Neural cell (in vitro differentiated cells): ENCODE measurements around the gene HLCS. TPM values are rescaled to one million over a fixed set of nuclear protein-coding genes. Genes with fewer than 3 reads are reported as not detected.

Source experiments
- H2AFZ ChIP-seq: fragments of 200-600, 300-800 bp; sonication (generic), shearing (Covaris generic); 2 replicates; pipeline ENCODE4 v1.6.0; 2014; ENCODE audit warnings: low read depth, mild to moderate bottlenecking, antibody characterized with exemption, low read length, moderate library complexity
- H3F3A ChIP-seq: fragments of 200-600 bp; shearing (Covaris generic); 2 replicates; pipeline ENCODE4 v1.6.1; 2016; ENCODE audit warnings: mild to moderate bottlenecking, moderate library complexity, mixed read lengths, antibody characterized with exemption, low read length; ENCODE audit not compliant: insufficient read depth, poor library complexity, severe bottlenecking
- H3K27ac ChIP-seq: fragments of 200-600, 300-800 bp; sonication (generic), shearing (Covaris generic); 2 replicates; pipeline ENCODE4 v1.5.1; 2014; ENCODE audit warnings: mild to moderate bottlenecking, low read length, moderate library complexity
- H3K27me3 ChIP-seq: fragments of 300-800, 200-600 bp; sonication (generic), shearing (Covaris generic); 2 replicates; pipeline ENCODE4 v1.6.0; 2014; ENCODE audit warnings: mild to moderate bottlenecking, low read depth, low read length, moderate library complexity; ENCODE audit not compliant: insufficient read depth
- H3K36me3 ChIP-seq: fragments of 300-800, 200-600 bp; sonication (generic), shearing (Covaris generic); 2 replicates; pipeline ENCODE4 v1.5.1; 2014; ENCODE audit warnings: mild to moderate bottlenecking, antibody characterized with exemption, low read length, moderate library complexity; ENCODE audit not compliant: insufficient read depth
- H3K4me2 ChIP-seq: fragments of 300-800, 200-600 bp; sonication (generic), shearing (Covaris generic); 2 replicates; pipeline ENCODE4 v1.6.0; 2014; ENCODE audit warnings: mild to moderate bottlenecking, low read length
- H3K4me3 ChIP-seq: fragments of 300-800, 200-600 bp; sonication (generic), shearing (Covaris generic); 2 replicates; pipeline ENCODE4 v1.5.1; 2014; ENCODE audit warnings: mild to moderate bottlenecking, low read length, moderate library complexity
- H3K79me2 ChIP-seq: fragments of 200-600 bp; shearing (Covaris generic); replicated peaks from 2 replicates; pipeline ENCODE4 v1.6.0; 2014; ENCODE audit warnings: mild to moderate bottlenecking, low read length, moderate library complexity; ENCODE audit not compliant: insufficient read depth
- H3K9ac ChIP-seq: fragments of 300-800, 200-600 bp; sonication (generic), shearing (Covaris generic); 2 replicates; pipeline ENCODE4 v1.6.1; 2016; ENCODE audit warnings: mild to moderate bottlenecking, low read length, mixed read lengths
- H3K9me2 ChIP-seq: fragments of 200-600 bp; shearing (Covaris generic); 2 replicates; pipeline ENCODE4 v1.6.1; 2016; ENCODE audit warnings: mild to moderate bottlenecking, low read length, mixed read lengths; ENCODE audit not compliant: insufficient read depth
- H3K9me3 ChIP-seq: fragments of 200-600, 300-800 bp; sonication (generic), shearing (Covaris generic); 2 replicates; pipeline ENCODE4 v1.6.1; 2016; ENCODE audit warnings: mild to moderate bottlenecking, mixed run types, low read length, moderate library complexity, mixed read lengths
- H4K20me1 ChIP-seq: fragments of 200-600 bp; shearing (Covaris generic); 2 replicates; pipeline ENCODE4 v1.6.1; 2016; ENCODE audit warnings: mild to moderate bottlenecking, mixed run types; ENCODE audit not compliant: insufficient read depth
- EP300 ChIP-seq: fragments of 450-650 bp; conservative IDR thresholded peaks from 2 replicates; pipeline ENCODE4 v1.6.1; 2014; ENCODE audit warnings: antibody characterized with exemption, mild to moderate bottlenecking, moderate library complexity; ENCODE audit not compliant: poor library complexity, severe bottlenecking
- EZH2 ChIP-seq: fragments of 200-600, 300-800 bp; shearing (Covaris generic), sonication (generic); IDR thresholded peaks from 2 replicates; pipeline ENCODE4 v1.6.1; 2014; ENCODE audit warnings: antibody characterized with exemption, low read length, borderline replicate concordance, mild to moderate bottlenecking; ENCODE audit not compliant: insufficient read depth, poor library complexity, severe bottlenecking
- MXI1 ChIP-seq: fragments of 450-650 bp; conservative IDR thresholded peaks from 2 replicates; pipeline ENCODE4 v1.6.1; 2014; ENCODE audit warnings: antibody characterized with exemption, mild to moderate bottlenecking; ENCODE audit not compliant: poor library complexity, severe bottlenecking
- POLR2AphosphoS5 ChIP-seq: IDR thresholded peaks from 2 replicates; pipeline ENCODE4 v1.6.1; 2012
- RAD21 ChIP-seq: fragments of 450-650 bp; conservative IDR thresholded peaks from 2 replicates; pipeline ENCODE4 v1.6.1; 2014; ENCODE audit warnings: antibody characterized with exemption, mild to moderate bottlenecking, moderate library complexity
- SMC3 ChIP-seq: fragments of 450-650 bp; conservative IDR thresholded peaks from 2 replicates; pipeline ENCODE4 v1.6.1; 2014; ENCODE audit warnings: antibody characterized with exemption, mild to moderate bottlenecking, moderate library complexity; ENCODE audit not compliant: poor library complexity
- TAF1 ChIP-seq: IDR thresholded peaks from 2 replicates; pipeline ENCODE4 v1.6.1; 2012; ENCODE audit warnings: low read depth
- polyA minus RNA-seq: library from RNA; depleted of rRNA, polyadenylated mRNA; stranded (reverse); fragments of >200 nt; gene quantifications from 2 replicates; pipeline ENCODE4 v1.2.3, GENCODE V29; 2014
- polyA plus RNA-seq: library from polyadenylated mRNA; depleted of rRNA; stranded (reverse); fragments of >200 nt; gene quantifications from 2 replicates; pipeline ENCODE4 v1.2.3, GENCODE V29; 2014
- TF ChIP-seq, protein P1 (sequence below): IDR thresholded peaks from 2 replicates; pipeline ENCODE4 v1.6.1; 2012; ENCODE audit warnings: borderline replicate concordance
- TF ChIP-seq, protein P2 (sequence below): fragments of 450-650 bp; IDR thresholded peaks from 2 replicates; pipeline ENCODE4 v1.5.1; 2014; ENCODE audit warnings: antibody characterized with exemption, mild to moderate bottlenecking, moderate library complexity; ENCODE audit not compliant: poor library complexity, severe bottlenecking

Gene HLCS
- polyA plus RNA-seq (11.5 and 12.1 TPM in 2 replicates), polyA minus RNA-seq (30.7 and 41.8 TPM in 2 replicates)

- Histone ChIP-seq H4K20me1 (no peaks in the 10 kb centered on the region), H3K36me3 (no peaks in the 10 kb centered on the region), H3K79me2 (no peaks in the 10 kb centered on the region), H3F3A (peaks cover 5% of the 10 kb centered on the region), H3K4me2 (peak within 1 kb of the TSS; percentile 67), H3K4me3 (peak within 1 kb of the TSS; percentile 75), H3K9me3 (no peaks in the 10 kb centered on the region), H3K9me2 (no peaks in the 10 kb centered on the region), H3K27ac (peak within 1 kb of the TSS; percentile 58), H3K27me3 (no peaks in the 10 kb centered on the region), H2AFZ (peak within 1 kb of the TSS; percentile 51), H3K9ac (peak within 1 kb of the TSS; percentile 77)
- TF ChIP-seq EZH2 (no peak), POLR2AphosphoS5 (peak; percentile 53), RAD21 (peak; percentile 44), MXI1 (peak; percentile 55), SMC3 (peak; percentile 49), TAF1 (no peak), EP300 (no peak)
- TF ChIP-seq, protein P1, sequence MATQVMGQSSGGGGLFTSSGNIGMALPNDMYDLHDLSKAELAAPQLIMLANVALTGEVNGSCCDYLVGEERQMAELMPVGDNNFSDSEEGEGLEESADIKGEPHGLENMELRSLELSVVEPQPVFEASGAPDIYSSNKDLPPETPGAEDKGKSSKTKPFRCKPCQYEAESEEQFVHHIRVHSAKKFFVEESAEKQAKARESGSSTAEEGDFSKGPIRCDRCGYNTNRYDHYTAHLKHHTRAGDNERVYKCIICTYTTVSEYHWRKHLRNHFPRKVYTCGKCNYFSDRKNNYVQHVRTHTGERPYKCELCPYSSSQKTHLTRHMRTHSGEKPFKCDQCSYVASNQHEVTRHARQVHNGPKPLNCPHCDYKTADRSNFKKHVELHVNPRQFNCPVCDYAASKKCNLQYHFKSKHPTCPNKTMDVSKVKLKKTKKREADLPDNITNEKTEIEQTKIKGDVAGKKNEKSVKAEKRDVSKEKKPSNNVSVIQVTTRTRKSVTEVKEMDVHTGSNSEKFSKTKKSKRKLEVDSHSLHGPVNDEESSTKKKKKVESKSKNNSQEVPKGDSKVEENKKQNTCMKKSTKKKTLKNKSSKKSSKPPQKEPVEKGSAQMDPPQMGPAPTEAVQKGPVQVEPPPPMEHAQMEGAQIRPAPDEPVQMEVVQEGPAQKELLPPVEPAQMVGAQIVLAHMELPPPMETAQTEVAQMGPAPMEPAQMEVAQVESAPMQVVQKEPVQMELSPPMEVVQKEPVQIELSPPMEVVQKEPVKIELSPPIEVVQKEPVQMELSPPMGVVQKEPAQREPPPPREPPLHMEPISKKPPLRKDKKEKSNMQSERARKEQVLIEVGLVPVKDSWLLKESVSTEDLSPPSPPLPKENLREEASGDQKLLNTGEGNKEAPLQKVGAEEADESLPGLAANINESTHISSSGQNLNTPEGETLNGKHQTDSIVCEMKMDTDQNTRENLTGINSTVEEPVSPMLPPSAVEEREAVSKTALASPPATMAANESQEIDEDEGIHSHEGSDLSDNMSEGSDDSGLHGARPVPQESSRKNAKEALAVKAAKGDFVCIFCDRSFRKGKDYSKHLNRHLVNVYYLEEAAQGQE, result no peak
- TF ChIP-seq, protein P2, sequence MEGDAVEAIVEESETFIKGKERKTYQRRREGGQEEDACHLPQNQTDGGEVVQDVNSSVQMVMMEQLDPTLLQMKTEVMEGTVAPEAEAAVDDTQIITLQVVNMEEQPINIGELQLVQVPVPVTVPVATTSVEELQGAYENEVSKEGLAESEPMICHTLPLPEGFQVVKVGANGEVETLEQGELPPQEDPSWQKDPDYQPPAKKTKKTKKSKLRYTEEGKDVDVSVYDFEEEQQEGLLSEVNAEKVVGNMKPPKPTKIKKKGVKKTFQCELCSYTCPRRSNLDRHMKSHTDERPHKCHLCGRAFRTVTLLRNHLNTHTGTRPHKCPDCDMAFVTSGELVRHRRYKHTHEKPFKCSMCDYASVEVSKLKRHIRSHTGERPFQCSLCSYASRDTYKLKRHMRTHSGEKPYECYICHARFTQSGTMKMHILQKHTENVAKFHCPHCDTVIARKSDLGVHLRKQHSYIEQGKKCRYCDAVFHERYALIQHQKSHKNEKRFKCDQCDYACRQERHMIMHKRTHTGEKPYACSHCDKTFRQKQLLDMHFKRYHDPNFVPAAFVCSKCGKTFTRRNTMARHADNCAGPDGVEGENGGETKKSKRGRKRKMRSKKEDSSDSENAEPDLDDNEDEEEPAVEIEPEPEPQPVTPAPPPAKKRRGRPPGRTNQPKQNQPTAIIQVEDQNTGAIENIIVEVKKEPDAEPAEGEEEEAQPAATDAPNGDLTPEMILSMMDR, result peak; percentile 56
These were observed at the start of gene HLCS for GRCh38 chr21:36966066-36966820. Gene HLCS (minus strand): TSS chr21:36966669. CDS start chr21:36966638, 31 bp downstream.

DNA sequence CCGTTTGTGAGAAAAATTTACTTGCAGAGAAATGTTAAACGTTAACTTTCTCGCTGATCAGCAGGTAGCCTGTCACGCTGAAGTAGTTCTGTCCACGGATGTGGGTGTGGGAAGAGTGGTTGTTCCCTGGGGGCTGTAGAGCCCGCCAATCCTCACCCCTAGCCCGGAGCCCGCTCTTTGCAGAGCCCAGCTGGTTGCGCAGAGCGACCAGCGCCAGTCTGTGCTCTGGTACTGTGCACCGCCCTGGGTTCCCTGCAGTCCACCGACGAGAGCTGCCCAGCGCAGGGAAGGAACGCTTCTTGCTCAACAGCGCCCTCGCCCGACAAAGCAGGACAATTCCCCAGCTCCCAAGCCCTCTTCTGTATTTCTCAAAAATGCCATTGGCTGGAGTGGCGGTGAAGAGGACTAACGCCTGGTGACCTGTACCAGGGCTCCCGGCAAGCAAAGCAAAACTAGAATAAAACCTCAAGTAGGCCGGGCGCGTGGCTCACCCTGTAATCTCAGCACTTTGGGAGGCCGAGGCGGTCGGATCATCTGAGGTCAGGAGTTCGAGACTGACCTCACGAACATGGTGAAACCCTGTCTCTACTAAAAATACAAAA, 43.4 kb upstream of the HLCS start:
- Histone ChIP-seq H3K4me3 (no peak overlapping the region), H3K9me2 (no peaks in the 10 kb centered on the region), H3K79me2 (no peaks in the 10 kb centered on the region), H3K27ac (no peak overlapping the region), H3K27me3 (peaks cover 23% of the 10 kb centered on the region), H3K9me3 (peaks cover 5% of the 10 kb centered on the region), H3K9ac (no peak overlapping the region), H2AFZ (no peak overlapping the region), H3K36me3 (no peaks in the 10 kb centered on the region), H4K20me1 (no peaks in the 10 kb centered on the region), H3F3A (no peaks in the 10 kb centered on the region), H3K4me2 (no peak overlapping the region)
- TF ChIP-seq TAF1, result no peak
- TF ChIP-seq, protein P2, result peak; percentile 43
